ENCODE results near the gene GABRD. TPM values are rescaled to one million over a fixed set of nuclear protein-coding genes. Genes with fewer than 3 reads are reported as not detected.

The GABRD gene
- total RNA-seq, 2 experiments from 2014 or later, result not detected

Other genes starting within 250 kb of the GABRD start
- gene NADK, start 240.9 kb upstream of the GABRD start, total RNA-seq, result 10 to 100 TPM; 82.6 to 84.5 TPM
- 100 to 1,000 TPM; 420 to 435 TPM for gene GNB1, start 128.3 kb upstream of the GABRD start, total RNA-seq
- under 1 TPM; 0.72 to 0.78 TPM for gene CALML6, start 104.1 kb upstream of the GABRD start, total RNA-seq
- 1 to 10 TPM in 1 of 2 experiments, under 1 TPM in 1; 0.80 to 1.4 TPM for gene TMEM52, start 100.1 kb upstream of the GABRD start, total RNA-seq
- not detected for gene CFAP74, start 15.6 kb upstream of the GABRD start, total RNA-seq
- gene PRKCZ, start 31.1 kb downstream of the GABRD start, total RNA-seq, result 10 to 100 TPM; 12.6 to 13.2 TPM
- 10 to 100 TPM; 64.3 to 68.8 TPM for gene FAAP20, start 175.4 kb downstream of the GABRD start, total RNA-seq
- gene SKI, start 209.0 kb downstream of the GABRD start, total RNA-seq, result 10 to 100 TPM; 29.9 to 30.2 TPM